ENCODE data around the gene SELL.

- TF ChIP-seq CTCF (IDR thresholded peaks at IDR 0.05; ENCODE audit: low read depth, low read length) (no peak), POLR2A (IDR thresholded peaks at IDR 0.05; ENCODE audit: extremely low read depth, insufficient read length) (no peak), MAX (IDR thresholded peaks at IDR 0.05; ENCODE audit: low read depth, low read length) (no peak)
These were observed 27.8 kb downstream of the SELL start for GRCh38 chr1:169683661-169684060.
